OCI-M1 (cell line): ENCODE measurements around the gene UBALD1.
"Not testable (repeated sequence)": the region's sequence is repeated elsewhere in the genome, so short reads cannot be mapped to it uniquely, and the experiment has no call there.

ENCODE experiments used
- DNase-seq: peaks from one replicate; lab custom pipeline; 2025; lab: John Stamatoyannopoulos, UW

UBALD1 gene

DNA sequence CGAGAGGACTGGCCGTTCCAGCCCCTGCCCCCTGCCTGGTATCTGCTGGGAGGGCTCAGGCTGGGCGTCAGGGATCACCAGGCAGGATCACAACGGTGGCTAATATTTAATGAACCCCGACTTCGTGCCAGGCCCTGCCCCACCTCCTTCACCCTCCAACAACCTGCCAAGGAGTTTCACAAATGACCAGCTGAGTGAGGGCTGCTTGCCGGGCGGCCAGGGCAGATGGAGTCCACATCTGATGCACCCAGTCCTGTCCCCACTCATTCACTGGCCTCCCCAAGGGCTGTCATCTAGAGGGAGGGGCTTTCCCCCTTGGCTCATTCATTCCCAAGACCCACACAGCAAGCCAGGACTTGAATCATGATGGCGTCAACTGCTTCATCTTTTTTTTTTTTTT is 17.5 kb downstream of the UBALD1 start:
- no peak for DNase-seq

DNA sequence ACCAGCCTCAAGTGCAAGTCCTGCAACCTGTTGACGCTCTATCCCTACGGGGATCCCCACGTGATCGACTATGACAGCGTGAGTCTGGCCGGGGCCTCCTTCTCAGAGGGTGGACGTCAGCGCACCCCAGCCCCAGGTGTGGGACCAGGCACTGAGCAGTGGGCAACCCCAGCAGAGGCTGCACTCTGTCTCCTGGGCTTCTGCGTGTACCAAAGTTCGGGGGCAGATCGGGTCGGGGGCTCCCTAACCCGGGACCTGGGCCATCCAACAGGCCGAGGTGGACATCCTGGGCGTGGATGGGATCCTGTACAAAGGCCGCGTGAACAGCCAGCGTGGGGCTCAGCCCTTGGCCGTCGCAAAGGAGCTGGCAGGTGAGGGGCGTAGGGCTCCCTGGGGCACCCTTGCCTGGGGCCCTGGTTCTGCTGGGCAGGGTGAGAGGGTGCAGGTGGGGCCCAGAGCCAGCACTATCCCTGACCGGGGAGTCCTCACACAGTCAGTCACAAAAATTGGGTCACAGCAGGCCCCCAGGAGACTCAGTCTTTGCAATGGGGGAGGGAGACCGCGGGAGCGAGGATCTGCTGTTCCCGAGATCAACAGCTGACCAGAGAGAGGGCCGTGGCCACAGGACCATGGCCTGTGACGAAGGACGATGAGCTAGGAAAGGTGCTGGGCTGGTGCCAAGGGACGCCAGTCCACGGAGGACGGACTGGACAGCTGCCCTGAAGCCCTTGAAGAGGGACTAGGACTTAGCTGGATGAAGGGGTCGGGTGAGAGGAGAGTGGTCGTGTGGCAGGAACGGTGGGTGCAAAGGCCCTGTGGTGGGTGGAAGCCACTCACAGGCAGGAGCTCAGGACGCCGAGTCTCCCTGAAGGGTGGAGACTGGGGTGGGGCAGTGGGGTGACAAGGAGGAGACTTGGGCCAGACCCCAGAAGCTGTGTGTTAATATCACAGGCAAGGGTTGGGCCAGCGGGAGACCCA is 20.0 kb downstream of the UBALD1 start:
- DNase-seq, result no peak

DNA sequence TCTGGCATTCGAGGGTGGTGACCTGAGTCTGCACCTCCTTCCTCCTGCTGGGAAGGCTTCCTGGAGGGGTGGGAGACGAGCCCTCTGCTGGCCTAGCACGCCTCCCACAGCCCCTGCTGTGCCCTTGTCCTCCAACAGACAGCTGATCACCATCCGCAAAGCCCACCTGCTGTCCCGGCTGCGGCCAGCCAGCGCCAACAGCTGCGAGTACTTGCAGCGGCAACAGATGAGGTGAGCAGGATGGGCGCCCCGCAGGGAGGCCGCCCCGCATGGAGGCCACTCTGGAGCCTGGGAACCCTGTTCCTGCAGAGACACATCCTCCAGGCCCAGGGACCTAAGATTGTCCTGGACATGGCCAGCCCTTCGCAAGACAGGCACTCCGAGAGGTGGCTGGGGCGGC is 21.6 kb downstream of the UBALD1 start:
- DNase-seq, result no peak

DNA sequence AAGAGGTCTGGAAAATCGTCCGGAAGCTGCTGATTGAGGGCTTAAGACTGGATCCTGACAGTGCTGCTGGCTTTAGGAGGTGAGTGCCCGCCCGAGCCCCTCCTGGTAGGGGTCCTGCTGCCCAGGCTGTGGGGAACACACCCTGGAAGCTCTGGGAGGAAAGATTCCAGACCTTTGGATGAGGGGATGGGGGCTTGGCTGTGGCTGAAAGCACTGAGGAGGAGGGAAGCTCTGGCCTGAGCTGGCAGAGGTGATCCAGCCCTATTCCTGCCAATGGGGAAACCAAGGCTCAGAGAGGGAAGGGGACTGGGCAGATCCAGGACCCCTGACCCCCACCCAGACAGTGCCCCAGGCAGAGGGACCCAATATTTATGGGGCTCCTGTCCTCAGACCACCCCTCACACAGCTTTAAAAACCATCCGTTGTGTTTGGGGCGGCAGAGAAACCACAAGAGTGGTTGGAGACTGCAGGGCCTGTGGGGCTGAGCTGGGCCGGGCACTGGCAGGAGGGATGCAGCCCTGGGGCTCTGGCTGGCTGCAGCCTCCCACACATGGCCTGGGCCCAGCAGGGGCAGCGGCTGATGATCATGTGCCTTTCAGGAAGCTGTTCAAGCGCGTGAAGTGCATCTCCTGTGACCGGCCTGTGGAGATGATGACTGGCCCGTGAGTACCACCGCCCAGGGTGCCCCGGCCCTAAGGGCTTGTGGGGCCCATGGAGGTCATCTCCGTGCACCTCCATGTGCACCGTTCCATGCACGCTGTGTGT is 22.8 kb downstream of the UBALD1 start:
- no peak for DNase-seq

DNA sequence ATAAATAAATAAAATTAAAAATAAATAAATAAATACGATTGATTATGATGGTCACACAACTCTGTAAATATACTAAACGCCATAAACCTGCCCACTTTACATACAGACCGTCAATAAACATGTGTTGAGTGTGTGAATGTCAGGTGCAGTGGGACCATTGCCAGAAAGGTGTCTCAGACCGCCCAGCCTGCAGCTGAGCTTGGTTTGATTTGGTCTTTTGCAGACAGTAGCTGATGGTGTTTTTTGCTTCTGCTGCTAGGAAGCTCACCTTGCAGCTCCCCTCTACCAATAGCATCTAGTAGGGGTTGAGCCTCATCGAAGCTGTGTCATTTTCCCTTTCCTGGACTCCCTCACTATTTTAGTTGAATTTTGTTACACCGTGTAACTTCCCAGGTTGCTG is 23.5 kb downstream of the UBALD1 start:
- DNase-seq, result no peak

DNA sequence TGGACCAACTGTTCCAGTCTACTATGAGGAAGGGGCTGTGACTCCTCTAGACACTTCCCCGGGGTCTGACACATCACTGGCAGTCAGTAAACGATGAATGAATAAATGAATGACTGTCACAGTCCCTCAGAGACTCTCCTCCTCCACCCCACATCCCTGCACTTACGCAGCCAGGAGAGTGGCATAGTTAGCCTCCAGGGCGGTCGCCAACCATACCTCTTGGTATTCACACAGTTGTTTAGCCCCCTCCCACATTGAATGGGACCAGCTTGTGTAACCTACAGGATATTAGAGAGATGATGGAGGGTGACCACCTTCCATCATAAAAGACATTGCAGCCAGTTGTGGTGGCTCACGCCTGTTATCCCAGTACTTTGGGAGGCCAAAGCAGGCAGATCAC is 25.7 kb downstream of the UBALD1 start:
- DNase-seq, result no peak

DNA sequence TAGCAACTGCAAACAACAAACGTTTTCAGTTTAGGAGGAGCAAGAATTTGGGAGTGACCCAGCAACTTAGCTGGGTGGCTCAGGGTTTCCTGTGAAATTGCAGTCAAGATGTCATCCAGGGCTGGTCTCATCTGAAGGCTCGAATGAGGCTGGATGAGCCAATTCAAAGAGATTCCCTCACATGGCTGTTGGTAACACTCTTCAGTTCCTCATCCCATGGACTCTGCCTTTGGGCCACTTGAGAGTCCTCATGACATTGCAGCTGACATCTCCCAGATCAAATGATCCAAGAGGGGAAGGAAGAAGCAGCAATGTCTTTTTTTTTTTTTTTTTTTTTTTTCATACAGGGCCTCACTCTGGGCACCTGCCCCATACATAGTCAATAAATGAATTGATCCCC is 26.3 kb downstream of the UBALD1 start:
- DNase-seq, result peak; percentile 10

DNA sequence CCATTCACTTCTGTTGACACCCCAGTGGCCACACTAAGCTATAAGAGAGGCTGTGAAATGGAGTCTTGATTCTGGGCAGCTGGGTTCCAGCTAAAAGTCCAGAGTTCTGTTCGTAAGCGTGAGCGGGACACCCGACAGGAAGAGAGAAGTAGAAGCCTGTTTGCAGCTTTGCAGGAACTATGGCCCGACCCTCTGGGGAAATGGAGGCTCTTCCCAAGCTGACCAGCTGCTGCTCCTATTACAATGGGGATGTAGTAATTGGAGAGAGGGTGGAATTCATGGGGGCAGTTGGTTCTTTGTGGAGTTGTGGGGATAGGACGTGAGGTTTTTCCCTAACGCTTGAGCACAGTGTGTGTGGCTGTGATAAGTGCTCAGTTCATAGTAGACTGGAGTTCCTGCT is 28.4 kb downstream of the UBALD1 start:
- DNase-seq, result no peak

DNA sequence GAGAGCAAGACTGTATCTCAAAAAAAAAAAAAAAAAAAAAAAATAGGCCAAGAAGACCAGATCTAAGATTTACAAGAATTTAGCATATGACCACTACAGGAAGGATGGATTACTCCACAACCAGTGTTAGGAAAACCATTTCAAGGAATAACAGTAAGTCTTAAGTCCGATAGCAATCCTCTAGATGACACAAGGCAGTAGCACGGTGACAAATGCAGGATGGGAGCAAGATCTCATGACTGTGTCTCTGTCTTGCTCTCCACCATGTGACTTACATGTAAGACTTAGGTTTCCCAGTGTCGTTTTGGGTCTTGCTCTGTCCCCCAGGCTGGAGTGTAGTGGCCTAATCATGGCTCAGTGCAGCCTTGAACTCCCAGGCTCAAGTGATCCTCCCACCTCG is 30.8 kb downstream of the UBALD1 start:
- no peak for DNase-seq

DNA sequence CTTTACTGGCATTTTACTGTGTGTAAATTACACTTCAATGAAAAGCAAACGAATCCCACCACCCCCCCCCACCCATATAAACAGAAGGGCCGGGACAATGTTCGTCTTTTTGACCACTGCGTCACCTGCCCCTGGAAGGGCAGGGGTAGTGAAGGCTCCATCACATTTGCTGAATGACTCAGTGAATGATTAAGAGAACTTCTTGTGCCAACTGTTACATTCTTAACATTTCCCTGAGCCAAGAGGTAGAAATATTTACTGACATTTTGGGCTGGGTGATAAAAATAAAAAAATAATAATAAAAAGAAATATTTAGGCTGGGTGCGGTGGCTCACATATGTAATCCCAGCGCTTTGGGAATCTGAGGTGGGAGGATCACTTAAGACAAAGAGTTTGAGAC is 34.4 kb downstream of the UBALD1 start:
- no peak for DNase-seq

DNA sequence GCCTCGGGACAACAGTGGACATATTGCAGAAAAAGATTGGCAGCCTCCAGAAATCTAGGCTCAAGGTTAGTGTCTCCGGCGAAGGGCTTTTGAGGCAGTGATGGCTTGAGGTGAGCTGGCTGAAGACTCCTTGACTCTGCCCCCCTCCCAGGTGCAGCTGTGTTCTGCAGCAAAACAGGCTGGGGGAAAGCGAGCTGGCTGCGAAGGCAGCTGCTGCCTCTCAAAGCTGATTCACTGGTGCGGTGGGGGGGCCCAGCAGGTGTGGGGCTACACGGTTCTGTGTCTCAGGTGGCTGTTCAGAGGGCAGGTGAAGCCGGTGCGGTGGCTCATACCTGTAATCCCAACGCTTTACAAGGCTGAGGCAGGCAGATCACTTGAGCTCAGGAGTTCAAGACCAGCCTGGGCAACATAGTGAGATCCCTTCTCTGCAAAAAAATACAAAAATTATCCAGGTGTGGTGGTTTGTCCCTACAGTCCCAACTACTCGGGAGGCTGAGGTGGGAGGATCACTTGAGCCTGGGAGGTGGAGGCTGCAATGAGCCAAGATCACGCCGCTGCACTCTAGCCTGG is 35.6 kb downstream of the UBALD1 start:
- no peak for DNase-seq

DNA sequence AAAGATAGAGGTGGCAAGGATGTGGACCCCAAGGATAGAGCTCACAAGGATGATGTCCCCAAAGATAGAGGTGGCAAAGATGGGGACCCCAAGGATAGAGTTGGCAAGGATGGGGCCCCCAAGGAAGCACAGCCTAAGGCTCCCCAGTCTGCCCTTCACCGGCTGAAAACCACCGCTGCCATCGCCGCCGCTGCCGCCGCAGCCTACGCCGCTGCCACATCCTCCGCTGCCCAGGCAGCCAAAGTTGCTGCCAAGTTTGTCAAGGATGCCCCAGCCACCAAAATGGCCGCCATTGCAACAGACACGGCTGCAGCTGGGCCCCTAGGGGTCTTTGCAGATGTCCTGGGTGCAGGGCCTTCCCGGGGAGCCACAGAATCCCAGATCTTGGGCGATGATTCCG is 38.7 kb downstream of the UBALD1 start:
- no peak for DNase-seq

DNA sequence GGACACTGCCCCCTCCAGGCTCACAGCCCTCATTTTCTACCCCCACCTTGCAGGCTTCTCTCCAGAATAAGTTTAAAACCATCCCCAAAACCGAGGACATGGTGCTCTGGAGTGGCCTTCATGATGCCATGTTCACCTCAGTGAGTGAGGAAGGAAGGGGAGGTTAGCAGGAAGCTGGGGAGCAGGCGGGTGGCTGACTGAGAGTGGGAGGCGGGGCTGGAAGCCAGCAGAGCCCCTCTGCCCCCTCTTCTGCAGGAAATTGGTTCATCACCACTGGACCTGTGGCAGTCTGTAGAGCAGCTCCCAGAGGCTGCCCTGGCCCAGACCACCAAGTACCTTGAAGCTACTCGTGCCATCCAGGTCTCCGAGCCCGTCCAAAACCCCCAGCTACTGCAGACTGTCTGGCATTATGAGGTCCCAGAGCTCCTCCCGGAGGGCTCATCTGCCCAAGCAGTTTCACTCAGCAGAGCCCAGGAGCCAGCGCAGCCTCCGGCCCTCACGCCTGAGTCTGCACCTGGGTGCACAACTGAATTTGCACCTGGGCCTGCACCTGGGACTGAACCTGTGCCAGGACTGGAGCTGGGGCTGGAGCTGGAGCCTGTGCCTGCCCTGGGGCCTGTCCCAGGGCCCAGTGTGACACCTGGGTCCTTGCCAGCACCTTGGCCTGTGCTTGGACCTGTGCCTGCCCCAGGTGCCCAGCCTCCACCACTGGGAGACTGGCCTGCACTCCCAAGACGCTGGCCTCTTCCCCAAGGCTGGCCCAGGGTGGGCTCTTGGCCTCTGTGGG is 39.6 kb downstream of the UBALD1 start:
- DNase-seq, result no peak

DNA sequence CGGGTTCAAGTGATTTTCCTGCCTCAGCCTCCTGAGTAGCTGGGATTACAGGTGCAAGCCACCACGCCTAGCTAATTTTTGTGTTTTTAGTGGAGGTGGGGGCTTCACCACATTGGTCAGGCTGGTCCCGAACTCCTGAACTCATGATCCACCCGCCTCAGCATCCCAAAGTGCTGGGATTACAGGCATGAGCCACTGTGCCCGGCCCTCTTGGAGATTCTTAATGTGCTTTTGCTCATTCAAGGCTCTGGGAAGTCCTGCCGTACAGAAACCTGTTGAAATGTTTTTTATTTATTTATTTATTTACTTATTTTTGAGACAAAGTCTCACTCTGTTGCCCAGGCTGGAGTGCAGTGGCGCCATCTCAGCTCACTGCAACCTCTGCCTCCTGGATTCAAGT is 40.8 kb downstream of the UBALD1 start:
- DNase-seq, result not testable (repeated sequence)

DNA sequence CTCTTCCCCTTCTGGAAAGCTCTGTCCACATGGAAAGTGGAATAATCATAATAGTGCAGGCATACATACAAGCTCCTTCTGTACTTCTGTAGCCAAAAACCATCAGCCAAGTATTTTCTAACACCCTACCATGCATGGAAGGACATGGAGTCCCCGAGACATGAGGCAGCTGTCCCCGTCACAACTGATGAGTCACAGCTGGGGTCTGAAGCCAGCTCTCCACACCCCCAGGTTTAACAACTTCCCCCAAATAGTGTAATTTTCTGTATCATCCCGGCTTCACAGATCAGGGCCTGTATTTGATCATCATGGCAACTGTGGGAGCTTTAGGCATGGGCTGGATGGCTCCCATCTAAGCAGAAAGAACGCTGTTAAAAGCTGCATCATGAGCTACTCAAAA is 42.0 kb downstream of the UBALD1 start:
- no peak for DNase-seq

DNA sequence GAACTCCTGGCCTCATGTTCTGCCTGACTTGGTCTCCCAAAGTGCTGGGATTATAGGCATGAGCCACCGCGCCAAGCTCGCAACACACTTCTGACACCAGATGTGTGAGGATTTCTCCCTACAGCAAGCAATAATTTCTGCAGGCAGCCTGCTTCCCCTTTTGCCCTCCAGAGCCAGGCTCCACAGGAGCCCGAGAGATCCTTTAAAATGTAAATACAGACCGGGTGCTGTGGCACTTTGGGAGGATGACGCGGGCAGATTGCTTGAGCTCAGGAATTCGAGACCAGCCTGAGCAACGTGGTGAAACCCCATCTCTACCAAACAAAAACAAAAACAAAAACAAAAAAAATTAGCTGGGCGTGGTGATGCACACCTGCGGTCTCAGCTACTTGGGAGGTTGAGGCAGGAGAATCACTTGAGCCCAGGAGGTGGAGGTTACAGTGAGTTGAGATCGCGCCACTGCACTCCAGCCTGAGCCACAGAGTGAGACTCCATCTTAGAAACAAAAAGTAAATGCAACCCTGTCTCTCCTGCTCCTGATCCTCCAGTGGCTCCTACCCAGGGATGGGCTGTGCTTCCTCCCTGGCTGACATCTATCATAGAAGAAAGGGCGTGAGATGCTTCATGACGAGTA is 43.9 kb downstream of the UBALD1 start:
- no peak for DNase-seq

DNA sequence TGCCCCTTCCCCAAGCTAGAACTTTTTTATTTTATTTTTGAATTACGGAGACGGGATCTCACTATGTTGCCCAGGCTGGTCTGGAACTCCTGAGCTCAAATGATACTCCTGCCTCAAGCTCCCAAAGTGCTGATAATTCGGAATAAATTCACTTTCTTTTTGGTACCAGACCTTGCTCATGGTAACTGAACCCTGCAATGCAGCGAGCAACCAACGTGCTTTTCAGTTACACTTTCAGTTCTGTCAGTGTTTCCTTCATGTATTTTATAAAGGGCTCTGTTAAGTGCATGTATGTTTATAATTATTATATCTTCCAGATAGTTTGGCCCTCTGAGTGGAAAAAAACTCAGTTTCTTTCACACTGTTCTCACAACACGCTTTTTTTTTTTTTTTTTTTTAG is 44.6 kb downstream of the UBALD1 start:
- DNase-seq, result no peak

DNA sequence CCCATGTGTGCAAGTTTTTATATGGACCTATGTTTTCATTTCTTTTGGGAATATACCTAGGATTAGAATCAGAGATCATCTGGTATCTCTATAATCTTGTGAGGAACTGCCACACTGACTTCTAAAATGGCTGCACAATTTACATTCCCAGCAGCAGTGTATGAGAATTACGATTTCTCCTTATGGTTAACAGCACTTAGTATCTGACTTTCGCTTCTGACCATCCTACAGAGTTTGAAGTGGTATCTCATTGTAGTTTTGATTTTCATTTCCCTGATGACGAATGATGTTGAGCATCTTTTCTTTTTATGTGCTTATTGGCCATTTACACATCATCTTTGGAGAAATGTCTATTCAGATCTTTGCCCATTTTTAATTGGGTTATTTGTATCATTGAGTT is 48.5 kb downstream of the UBALD1 start:
- no peak for DNase-seq

DNA sequence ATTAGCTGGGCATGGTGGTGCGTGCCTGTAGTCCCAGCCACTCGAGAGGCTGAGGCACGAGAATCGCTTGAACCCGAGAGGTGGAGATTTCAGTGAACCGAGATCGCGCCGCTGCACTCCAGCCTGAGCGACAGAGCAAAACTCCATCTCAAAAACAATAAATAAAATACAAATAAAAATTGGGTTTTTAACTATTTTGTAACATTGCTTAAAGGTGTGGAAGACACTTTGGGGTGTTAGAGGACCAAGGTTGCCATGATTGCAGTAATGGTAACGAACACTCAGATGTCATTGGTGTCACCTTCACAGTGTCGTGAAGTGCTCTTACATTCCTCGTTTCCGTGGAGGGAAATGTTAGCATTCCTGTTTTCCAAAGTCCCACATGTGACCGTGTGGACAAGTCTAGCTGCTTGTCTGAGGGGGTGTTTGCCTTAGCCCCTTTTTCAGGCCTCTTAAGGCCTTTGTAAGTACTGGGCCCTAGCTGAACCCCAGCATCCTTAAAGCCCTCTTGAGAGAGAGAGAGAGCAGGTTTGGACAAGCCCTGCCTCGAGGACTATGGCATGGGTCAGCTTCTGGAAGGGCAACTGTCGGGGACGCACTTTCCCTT is 49.9 kb downstream of the UBALD1 start:
- no peak for DNase-seq

DNA sequence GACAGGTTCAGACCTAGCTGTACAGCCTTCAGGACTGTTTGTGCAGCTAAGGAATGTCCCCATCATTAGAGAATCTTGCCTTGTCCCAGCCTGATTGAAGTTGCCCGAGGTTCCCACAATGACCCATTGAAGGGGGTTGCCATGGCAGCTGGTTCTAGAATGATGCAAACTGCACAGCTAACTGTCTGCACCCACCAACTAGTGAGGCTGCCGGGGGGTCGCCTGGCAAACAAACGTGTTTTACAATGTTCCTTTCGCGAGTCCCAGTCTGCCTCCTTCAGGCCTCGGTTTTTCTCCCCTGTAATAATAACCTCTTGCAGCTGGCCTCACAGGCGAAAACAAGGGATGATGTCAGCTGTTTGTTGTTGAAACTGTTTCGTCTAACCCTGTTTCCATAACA is 53.1 kb downstream of the UBALD1 start:
- DNase-seq, result no peak
